ENCODE results near the gene CCDC33. TPM values are rescaled to one million over a fixed set of nuclear protein-coding genes. Genes with fewer than 3 reads are reported as not detected.
A peak's percentile ranks its signal among the peaks of the same experiment; 100 is the strongest.

Gene CCDC33
- total RNA-seq, 1 experiment from 2014 or later = 0.77 TPM

DNA sequence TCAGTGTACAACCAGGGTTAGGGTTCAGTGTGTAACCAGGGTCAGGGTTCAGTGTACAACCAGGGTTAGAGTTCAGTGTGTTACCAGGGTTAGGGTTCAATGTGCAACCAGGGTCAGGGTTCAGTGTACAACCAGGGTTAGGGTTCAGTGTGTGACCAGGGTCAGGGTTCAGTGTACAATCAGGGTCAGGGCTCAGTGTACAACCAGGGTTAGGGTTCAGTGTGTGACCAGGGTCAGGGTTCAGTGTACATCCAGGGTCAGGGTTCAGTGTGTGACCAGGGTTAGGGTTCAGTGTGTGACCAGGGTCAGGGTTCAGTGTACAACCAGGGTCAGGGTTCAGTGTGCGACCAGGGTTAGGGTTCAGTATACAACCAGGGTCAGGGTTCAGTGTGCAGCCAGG lies 98.0 kb downstream of the CCDC33 start:
- Histone ChIP-seq H3K4me3 (ENCODE audit: low read length) (no peak overlapping the region), H3K27ac (ENCODE audit: low read length) (no peak overlapping the region), H3K9me3 (ENCODE audit: low read length) (no peaks in the 10 kb centered on the region), H4K20me1 (ENCODE audit: low read length) (no peaks in the 10 kb centered on the region), H3K4me2 (ENCODE audit: low read length) (no peak overlapping the region), H3F3A (ENCODE audit: low read length, unreplicated experiment) (no peaks in the 10 kb centered on the region), H3K36me3 (ENCODE audit: low read depth, low read length) (no peaks in the 10 kb centered on the region), H3K9me2 (replicated peaks; ENCODE audit: low read length) (no peaks in the 10 kb centered on the region), H3K4me1 (ENCODE audit: insufficient read depth, low read length) (peaks cover 4% of the 10 kb centered on the region; the same call in 1 of the 2 replicates), H3K79me2 (ENCODE audit: low read length) (no peaks in the 10 kb centered on the region), H3K9ac (ENCODE audit: low read length) (no peak overlapping the region), H3K27me3 (ENCODE audit: low read length) (no peaks in the 10 kb centered on the region), H2AFZ (ENCODE audit: low read length) (no peak overlapping the region)
- ChIA-PET CTCF (no interaction called here), POLR2A (ENCODE audit: unreplicated experiment) (no interaction called here)
- intact Hi-C loops (cut with micrococcal nuclease) = no loop called here
- no peak for ATAC-seq
- no TSS peak for BruUV-seq (replicated peaks)
- no peak for TF ChIP-seq EZH2phosphoT487 (IDR thresholded peaks at IDR 0.05; ENCODE audit: borderline replicate concordance, low read length)
- TF ChIP-seq, protein P1, sequence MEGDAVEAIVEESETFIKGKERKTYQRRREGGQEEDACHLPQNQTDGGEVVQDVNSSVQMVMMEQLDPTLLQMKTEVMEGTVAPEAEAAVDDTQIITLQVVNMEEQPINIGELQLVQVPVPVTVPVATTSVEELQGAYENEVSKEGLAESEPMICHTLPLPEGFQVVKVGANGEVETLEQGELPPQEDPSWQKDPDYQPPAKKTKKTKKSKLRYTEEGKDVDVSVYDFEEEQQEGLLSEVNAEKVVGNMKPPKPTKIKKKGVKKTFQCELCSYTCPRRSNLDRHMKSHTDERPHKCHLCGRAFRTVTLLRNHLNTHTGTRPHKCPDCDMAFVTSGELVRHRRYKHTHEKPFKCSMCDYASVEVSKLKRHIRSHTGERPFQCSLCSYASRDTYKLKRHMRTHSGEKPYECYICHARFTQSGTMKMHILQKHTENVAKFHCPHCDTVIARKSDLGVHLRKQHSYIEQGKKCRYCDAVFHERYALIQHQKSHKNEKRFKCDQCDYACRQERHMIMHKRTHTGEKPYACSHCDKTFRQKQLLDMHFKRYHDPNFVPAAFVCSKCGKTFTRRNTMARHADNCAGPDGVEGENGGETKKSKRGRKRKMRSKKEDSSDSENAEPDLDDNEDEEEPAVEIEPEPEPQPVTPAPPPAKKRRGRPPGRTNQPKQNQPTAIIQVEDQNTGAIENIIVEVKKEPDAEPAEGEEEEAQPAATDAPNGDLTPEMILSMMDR (conservative IDR thresholded peaks at IDR 0.05; ENCODE audit: low read depth, low read length) = no peak
- TF ChIP-seq EZH2 (IDR thresholded peaks at IDR 0.05; ENCODE audit: low read length, unreplicated experiment) = no peak
- no peak for DNase-seq

DNA sequence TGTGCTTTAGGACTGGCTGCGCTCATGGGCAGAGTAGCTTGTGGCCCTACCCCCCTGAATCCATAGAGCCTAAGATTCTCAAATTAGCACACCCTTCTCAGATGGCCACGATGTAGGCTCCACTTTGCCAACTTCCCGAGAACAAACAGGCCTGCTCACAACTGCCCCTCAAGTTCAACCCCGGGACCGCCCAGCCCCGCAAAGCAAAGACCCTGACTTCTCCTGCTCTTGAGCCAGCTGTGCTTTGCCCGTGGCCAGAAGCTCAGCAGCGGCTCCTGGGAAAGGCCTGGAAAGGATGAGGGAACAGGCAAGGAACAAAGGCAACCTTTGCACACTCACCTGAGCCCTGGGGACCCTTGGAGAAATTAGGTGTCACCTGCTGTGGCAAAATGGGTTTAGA lies 99.3 kb downstream of the CCDC33 start:
- no peaks in the 10 kb centered on the region for H3K27me3 ChIP-seq (ENCODE audit: low read length)
- no peaks in the 10 kb centered on the region for H3K9me2 ChIP-seq (replicated peaks; ENCODE audit: low read length)
- no peaks in the 10 kb centered on the region for H3K36me3 ChIP-seq (ENCODE audit: low read depth, low read length)
- H2AFZ ChIP-seq (ENCODE audit: low read length) = no peak overlapping the region
- ChIA-PET POLR2A (ENCODE audit: unreplicated experiment) (no interaction called here), CTCF (no interaction called here)
- ATAC-seq = no peak
- no peak overlapping the region for H3K4me3 ChIP-seq (ENCODE audit: low read length)
- DNase-seq = no peak
- H3K27ac ChIP-seq (ENCODE audit: low read length) = no peak overlapping the region
- H3K9ac ChIP-seq (ENCODE audit: low read length) = no peak overlapping the region
- peaks cover 9% of the 10 kb centered on the region; the same call in 1 of the 2 replicates for H3K4me1 ChIP-seq (ENCODE audit: insufficient read depth, low read length)
- intact Hi-C loops (cut with micrococcal nuclease) = no loop called here
- TF ChIP-seq EZH2phosphoT487 (IDR thresholded peaks at IDR 0.05; ENCODE audit: borderline replicate concordance, low read length) (no peak), EZH2 (IDR thresholded peaks at IDR 0.05; ENCODE audit: low read length, unreplicated experiment) (no peak)
- TF ChIP-seq, protein P1 (conservative IDR thresholded peaks at IDR 0.05; ENCODE audit: low read depth, low read length) = no peak
- H3K79me2 ChIP-seq (ENCODE audit: low read length) = no peaks in the 10 kb centered on the region
- H3K9me3 ChIP-seq (ENCODE audit: low read length) = no peaks in the 10 kb centered on the region
- no peaks in the 10 kb centered on the region for H3F3A ChIP-seq (ENCODE audit: low read length, unreplicated experiment)
- H4K20me1 ChIP-seq (ENCODE audit: low read length) = no peaks in the 10 kb centered on the region
- H3K4me2 ChIP-seq (ENCODE audit: low read length) = no peak overlapping the region
- no TSS peak for BruUV-seq (replicated peaks)

DNA sequence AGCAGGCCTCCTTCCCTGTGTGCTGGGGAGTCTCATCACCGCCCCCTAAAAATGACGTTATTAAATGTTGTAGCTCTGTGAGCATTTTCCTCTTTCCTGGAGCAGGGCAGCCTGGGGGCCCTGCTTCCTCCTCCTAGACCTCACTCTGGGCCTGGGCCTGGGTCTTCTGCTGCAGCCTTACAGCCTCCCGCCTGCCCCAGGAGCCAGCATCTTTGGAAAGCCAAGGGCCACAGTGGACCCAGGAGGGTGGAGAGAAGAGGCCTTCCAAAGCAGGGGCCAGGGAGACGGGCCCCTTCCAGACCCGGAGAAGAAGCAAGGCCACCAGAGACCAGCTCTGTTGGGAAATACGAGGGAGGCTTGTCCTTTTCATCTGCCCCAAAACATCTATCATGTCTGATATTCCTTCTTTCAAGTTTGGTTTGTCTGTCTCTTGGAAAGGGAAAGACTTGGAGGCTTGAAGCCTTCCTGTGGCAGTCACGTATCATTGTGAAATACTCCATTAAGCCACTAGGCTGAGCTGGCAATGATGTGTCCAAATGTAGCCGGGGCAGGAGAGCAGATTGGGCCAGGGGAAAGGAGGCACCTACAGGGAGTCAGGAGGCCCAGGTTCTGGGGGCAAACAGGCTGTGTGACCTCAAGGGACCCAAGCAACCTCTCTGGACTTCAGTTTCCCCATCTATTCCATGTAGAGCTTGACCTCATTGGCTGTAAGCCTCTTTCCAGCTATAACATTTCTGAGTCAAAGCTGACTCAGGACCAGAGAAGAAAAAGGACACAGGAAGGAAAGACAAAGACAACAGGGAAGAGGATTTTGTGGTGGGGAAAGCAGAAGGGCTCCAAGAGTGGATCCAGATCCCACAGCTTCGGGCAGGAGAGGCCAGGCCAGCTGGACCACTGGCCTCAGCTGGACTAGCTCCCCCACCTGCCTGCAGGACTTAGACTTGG lies 100.2 kb downstream of the CCDC33 start:
- POLR2A ChIA-PET (ENCODE audit: unreplicated experiment) = no interaction called here
- no peak overlapping the region for H3K4me2 ChIP-seq (ENCODE audit: low read length)
- ATAC-seq = no peak; the same call in 1 of the 2 replicates
- no peak overlapping the region for H3K27ac ChIP-seq (ENCODE audit: low read length)
- H3K9me3 ChIP-seq (ENCODE audit: low read length) = no peaks in the 10 kb centered on the region
- H3K9me2 ChIP-seq (replicated peaks; ENCODE audit: low read length) = no peaks in the 10 kb centered on the region
- no TSS peak for BruUV-seq (replicated peaks)
- peaks cover 9% of the 10 kb centered on the region; the same call in 1 of the 2 replicates for H3K4me1 ChIP-seq (ENCODE audit: insufficient read depth, low read length)
- peak; percentile 42 for DNase-seq
- H3K79me2 ChIP-seq (ENCODE audit: low read length) = no peaks in the 10 kb centered on the region
- no peak overlapping the region for H2AFZ ChIP-seq (ENCODE audit: low read length)
- CTCF ChIA-PET = no interaction called here
- TF ChIP-seq EZH2 (IDR thresholded peaks at IDR 0.05; ENCODE audit: low read length, unreplicated experiment) = no peak
- TF ChIP-seq, protein P1 (conservative IDR thresholded peaks at IDR 0.05; ENCODE audit: low read depth, low read length) = no peak
- no peak overlapping the region for H3K4me3 ChIP-seq (ENCODE audit: low read length)
- no peaks in the 10 kb centered on the region for H3K27me3 ChIP-seq (ENCODE audit: low read length)
- no peak overlapping the region for H3K9ac ChIP-seq (ENCODE audit: low read length)
- intact Hi-C loops (cut with micrococcal nuclease) = no loop called here
- no peaks in the 10 kb centered on the region for H4K20me1 ChIP-seq (ENCODE audit: low read length)
- H3F3A ChIP-seq (ENCODE audit: low read length, unreplicated experiment) = no peaks in the 10 kb centered on the region
- H3K36me3 ChIP-seq (ENCODE audit: low read depth, low read length) = no peaks in the 10 kb centered on the region

Data from PC-3 (cell line).